ENCODE results near the gene PCP2. TPM values are rescaled to one million over a fixed set of nuclear protein-coding genes. Genes with fewer than 3 reads are reported as not detected.

Gene PCP2
- total RNA-seq, 2 donors from 2014 or later = 3.6 to 19.5 TPM

GRCh38 chr19:7636691-7637373, 3.3 kb upstream of the PCP2 start, which contains the start of gene STXBP2:
Gene STXBP2, plus strand, starts transcription at chr19:7637110. Its CDS starts 40 bp downstream, at chr19:7637150.
- no peaks in the 10 kb centered on the region for H3K27me3 Mint-ChIP-seq
- no peaks in the 10 kb centered on the region for H3K9me3 Mint-ChIP-seq
- H3K4me3 Mint-ChIP-seq = peak within 1 kb of the TSS; percentile 83
- peaks cover 34% of the 10 kb centered on the region for H3K36me3 Mint-ChIP-seq (ENCODE audit: low read depth)
- H3K27ac Mint-ChIP-seq = peak within 1 kb of the TSS; percentile 88
- H3K4me1 Mint-ChIP-seq = peaks cover 15% of the 10 kb centered on the region
- ATAC-seq (replicated peaks) = peak; percentile 98

DNA sequence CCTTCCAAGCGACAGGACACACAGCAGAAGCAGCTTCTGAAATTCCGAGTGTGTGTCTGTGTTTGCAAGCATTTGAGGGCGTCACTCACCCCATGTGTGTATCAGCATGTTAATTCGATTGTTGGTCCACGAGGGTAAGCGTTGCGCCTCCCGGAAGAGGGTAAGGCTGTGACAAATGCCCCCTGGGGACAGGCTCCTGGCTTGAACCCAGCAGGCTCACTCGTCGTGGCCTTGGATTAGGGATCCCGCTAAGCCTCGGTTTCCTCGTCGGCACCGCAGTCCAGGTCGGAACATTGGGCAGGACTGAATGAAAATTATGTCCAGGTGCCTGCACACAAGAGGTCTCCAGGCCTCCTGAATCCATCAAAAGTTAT, 2.8 kb upstream of the PCP2 start:
- Mint-ChIP-seq H3K27ac (peak overlapping the region; percentile 88), H3K9me3 (no peaks in the 10 kb centered on the region), H3K36me3 (ENCODE audit: low read depth) (peaks cover 39% of the 10 kb centered on the region), H3K4me1 (peaks cover 15% of the 10 kb centered on the region), H3K27me3 (no peaks in the 10 kb centered on the region), H3K4me3 (peak overlapping the region; percentile 83)
- ATAC-seq (replicated peaks) = no peak

GRCh38 chr19:7635670-7636069, 2.2 kb upstream of the PCP2 start:
- Mint-ChIP-seq H3K9me3 (no peaks in the 10 kb centered on the region), H3K27me3 (no peaks in the 10 kb centered on the region), H3K36me3 (ENCODE audit: low read depth) (peaks cover 39% of the 10 kb centered on the region), H3K4me3 (peak overlapping the region; percentile 83), H3K27ac (peak overlapping the region; percentile 88), H3K4me1 (peaks cover 15% of the 10 kb centered on the region)
- no peak for ATAC-seq (replicated peaks)

DNA sequence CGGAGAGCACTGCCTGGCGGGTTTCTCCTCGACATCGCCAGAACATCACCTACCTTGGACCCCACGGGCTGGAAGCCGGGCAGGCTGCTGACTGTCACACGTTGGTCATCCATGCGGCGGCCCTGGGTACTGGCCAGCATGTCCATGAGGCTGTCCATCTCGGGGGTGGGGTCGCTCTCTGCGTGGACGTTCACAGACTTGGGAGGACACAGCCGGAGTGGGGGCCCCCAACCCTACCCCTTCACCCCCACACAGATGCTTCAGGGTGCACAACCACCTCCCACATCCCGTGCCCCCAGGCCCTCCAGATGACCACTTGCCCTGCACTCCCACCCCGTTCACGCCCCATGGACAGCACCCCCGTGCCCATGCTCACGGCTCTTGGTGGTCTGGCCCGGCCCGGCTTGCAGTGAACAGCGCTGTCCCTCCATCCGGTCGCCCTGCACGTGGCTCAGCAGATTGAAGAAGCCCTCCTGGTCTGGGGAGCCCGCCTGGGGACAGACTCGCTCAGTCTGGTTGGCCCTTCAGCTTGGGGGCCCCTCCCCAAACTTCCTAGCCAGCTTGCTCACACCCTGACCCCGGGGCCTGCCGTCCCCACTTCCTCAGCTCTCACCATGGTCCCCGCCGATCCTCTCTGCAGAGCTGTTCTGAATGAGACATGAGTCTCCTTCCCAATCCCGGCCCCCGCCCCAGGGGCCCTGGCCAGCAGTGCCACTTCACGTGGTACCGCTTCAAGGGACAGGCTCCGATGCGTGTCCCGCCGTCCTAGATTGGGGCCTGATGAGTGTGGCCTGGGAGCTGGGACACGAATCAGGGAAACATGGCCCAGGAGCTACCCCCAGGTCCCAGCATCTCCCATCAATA, 947 bp downstream of the PCP2 start:
- Mint-ChIP-seq H3K36me3 (ENCODE audit: low read depth) (peaks cover 34% of the 10 kb centered on the region), H3K9me3 (no peaks in the 10 kb centered on the region), H3K27me3 (no peaks in the 10 kb centered on the region), H3K4me3 (no peak overlapping the region), H3K27ac (no peak overlapping the region), H3K4me1 (peaks cover 22% of the 10 kb centered on the region)
- ATAC-seq (replicated peaks) = no peak

- Mint-ChIP-seq H3K27me3 (no peaks in the 10 kb centered on the region), H3K36me3 (ENCODE audit: low read depth) (peaks cover 37% of the 10 kb centered on the region), H3K4me3 (peak overlapping the region; percentile 16), H3K27ac (no peak overlapping the region), H3K9me3 (no peaks in the 10 kb centered on the region), H3K4me1 (peaks cover 22% of the 10 kb centered on the region)
- ATAC-seq (replicated peaks) = no peak
Measured at GRCh38 chr19:7631577-7631976, 1.9 kb downstream of the PCP2 start.

DNA sequence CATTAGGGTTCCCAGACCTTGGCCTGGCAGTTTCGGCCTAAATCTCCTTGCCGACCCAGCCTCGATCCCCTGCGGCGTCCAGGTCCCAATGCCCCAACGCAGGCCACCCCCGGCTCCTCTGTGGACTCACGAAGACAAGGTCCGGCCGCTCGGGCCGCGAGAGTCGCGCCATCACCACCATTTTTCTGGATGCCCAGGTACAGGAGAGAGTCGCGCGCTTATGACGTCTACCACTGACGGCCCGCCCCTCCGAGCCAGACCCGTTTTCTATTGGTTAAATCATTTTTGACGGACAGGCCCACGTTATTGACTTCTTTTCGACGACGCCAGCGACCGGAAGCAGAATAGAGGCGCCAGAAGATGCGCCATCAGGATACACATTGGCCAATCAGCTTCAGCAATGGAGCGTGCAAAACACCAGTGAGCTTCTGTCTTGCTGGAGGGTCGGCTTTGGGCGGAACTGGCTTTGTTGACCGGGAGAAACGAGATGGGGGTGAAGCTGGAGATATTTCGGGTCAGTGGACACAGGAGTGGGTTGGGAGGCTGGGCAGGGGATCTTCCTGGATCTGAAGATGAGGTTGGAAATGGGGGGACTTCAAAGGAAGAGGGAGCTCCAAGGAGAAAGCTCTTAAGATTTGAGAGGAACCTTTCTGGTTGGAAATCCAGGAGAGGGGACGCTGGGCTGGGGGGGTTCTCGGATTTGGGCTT, 4.0 kb downstream of the PCP2 start, which contains the start of the genes PET100 and XAB2:
Gene PET100, plus strand, starts transcription at position 447 of the 708 bp plus-strand sequence. Its CDS starts 41 bp downstream, at position 488.
Gene XAB2, minus strand, starts transcription at position 199 of the 708 bp plus-strand sequence. Its CDS starts 18 bp downstream, at position 181.
- no peaks in the 10 kb centered on the region for H3K9me3 Mint-ChIP-seq
- peak within 1 kb of the TSS; percentile 98 for H3K4me3 Mint-ChIP-seq
- peaks cover 22% of the 10 kb centered on the region for H3K4me1 Mint-ChIP-seq
- no peaks in the 10 kb centered on the region for H3K27me3 Mint-ChIP-seq
- peak; percentile 100 for ATAC-seq (replicated peaks)
- H3K36me3 Mint-ChIP-seq (ENCODE audit: low read depth) = peaks cover 45% of the 10 kb centered on the region
- H3K27ac Mint-ChIP-seq = peak within 1 kb of the TSS; percentile 97

DNA sequence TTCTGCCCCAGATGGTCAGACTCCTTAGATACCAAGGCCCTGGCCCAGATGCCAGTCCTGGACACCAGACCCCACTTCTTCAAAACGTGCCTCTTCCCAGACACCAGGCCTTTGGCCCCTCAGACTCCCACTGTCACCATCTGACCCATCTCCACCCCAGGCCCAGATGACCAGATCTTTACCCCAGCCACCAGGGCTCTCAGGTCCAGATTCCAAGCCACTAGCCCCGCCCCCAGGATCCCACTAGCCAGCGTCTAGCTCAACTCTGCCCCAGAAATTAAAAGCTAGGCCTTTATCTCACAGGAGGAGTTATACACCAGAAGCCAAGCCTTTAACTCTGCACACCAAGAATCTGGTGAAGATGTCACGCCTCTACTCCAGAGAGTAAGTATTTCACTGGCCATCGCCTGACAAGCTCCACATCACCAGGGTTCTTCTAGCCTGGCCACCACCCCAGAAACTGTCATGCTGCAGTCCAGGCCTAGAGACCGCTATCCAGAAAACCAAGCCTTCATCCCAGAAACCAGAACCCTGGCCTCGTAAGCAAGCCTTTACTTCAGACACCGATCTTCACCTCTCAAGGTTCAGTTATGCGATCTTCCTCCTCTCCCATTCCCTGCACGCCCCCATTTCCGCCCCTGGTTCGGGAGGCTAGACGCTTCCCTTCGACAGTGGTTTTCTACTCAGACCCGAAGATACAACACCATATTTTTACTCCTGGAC, 4.8 kb downstream of the PCP2 start:
- Mint-ChIP-seq H3K27ac (peak overlapping the region; percentile 97), H3K36me3 (ENCODE audit: low read depth) (peaks cover 45% of the 10 kb centered on the region), H3K4me1 (peaks cover 18% of the 10 kb centered on the region), H3K4me3 (peak overlapping the region; percentile 98), H3K9me3 (no peaks in the 10 kb centered on the region), H3K27me3 (no peaks in the 10 kb centered on the region)
- ATAC-seq (replicated peaks) = no peak

DNA sequence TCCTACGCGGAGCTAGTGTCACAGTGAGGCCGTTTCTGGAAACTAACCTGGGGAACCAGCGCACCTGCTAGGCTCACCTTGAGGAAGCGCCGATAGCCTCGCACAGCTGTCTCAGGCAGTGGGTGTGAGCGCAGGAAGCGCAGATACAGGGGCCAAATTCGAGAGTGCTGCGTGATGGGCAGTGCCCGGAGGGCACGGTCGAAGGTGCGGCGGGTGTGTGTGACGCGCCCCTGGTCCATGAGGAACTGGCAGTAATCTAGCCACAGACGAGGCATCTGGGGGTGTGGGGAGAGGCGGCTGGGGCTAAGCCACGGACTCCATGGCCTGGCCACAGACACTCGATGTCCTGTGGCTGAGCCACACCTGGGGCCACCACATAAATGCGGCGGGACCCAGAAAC, 6.4 kb downstream of the PCP2 start:
- Mint-ChIP-seq H3K4me1 (peaks cover 18% of the 10 kb centered on the region), H3K27ac (no peak overlapping the region), H3K9me3 (no peaks in the 10 kb centered on the region), H3K4me3 (peak overlapping the region; percentile 98), H3K27me3 (no peaks in the 10 kb centered on the region), H3K36me3 (ENCODE audit: low read depth) (peaks cover 50% of the 10 kb centered on the region)
- ATAC-seq (replicated peaks) = no peak

GRCh38 chr19:7625763-7626372, 7.7 kb downstream of the PCP2 start:
- Mint-ChIP-seq H3K27ac (no peak overlapping the region), H3K36me3 (ENCODE audit: low read depth) (peaks cover 55% of the 10 kb centered on the region)
- no peak for ATAC-seq (replicated peaks)

DNA sequence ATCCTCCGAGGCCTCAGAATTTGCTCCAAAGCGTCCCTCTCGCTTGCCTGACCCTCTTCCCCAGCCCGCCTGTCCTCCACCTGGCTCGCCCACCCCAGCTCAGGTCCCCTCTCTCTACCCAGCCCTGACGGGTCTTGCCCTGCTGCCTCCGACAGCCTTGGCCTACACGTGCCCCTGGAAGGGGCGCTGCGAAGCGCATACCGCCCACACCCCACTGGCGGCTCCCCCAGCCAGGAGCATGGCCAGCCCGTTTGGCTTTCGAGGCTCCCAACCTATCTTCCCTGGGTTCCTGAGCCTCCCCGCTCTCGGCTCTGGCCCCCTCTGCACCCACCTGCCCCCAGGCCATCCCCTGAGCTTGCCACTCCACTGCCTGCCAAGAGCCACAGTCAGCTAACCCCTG, 8.7 kb downstream of the PCP2 start:
- Mint-ChIP-seq H3K27ac (no peak overlapping the region), H3K4me1 (peaks cover 17% of the 10 kb centered on the region), H3K4me3 (no peak overlapping the region), H3K36me3 (ENCODE audit: low read depth) (peaks cover 60% of the 10 kb centered on the region), H3K27me3 (no peaks in the 10 kb centered on the region), H3K9me3 (no peaks in the 10 kb centered on the region)
- ATAC-seq (replicated peaks) = no peak

More at GRCh38 chr19:7625763-7626372, 7.7 kb downstream of the PCP2 start:
- H3K4me1 Mint-ChIP-seq = peaks cover 18% of the 10 kb centered on the region
- H3K4me3 Mint-ChIP-seq = no peak overlapping the region
- no peaks in the 10 kb centered on the region for H3K9me3 Mint-ChIP-seq
- no peaks in the 10 kb centered on the region for H3K27me3 Mint-ChIP-seq

GRCh38 chr19:7623725-7624603, 9.6 kb downstream of the PCP2 start:
- Mint-ChIP-seq H3K4me3 (no peak overlapping the region), H3K36me3 (ENCODE audit: low read depth) (peaks cover 53% of the 10 kb centered on the region), H3K27me3 (no peaks in the 10 kb centered on the region), H3K9me3 (no peaks in the 10 kb centered on the region), H3K27ac (no peak overlapping the region), H3K4me1 (peaks cover 9% of the 10 kb centered on the region)
- no peak for ATAC-seq (replicated peaks)

GRCh38 chr19:7622933-7623685, 10.4 kb downstream of the PCP2 start:
- H3K9me3 Mint-ChIP-seq = no peaks in the 10 kb centered on the region
- no peaks in the 10 kb centered on the region for H3K27me3 Mint-ChIP-seq
- ATAC-seq (replicated peaks) = no peak
- H3K4me1 Mint-ChIP-seq = peaks cover under 1% of the 10 kb centered on the region
- H3K27ac Mint-ChIP-seq = no peak overlapping the region
- H3K4me3 Mint-ChIP-seq = no peak overlapping the region
- peaks cover 52% of the 10 kb centered on the region for H3K36me3 Mint-ChIP-seq (ENCODE audit: low read depth)
